HTERT RPE-1 (cell line): Measurements from ENCODE around the gene DLGAP1.

Experiments used
- in situ Hi-C: fragments of 300-500 bp; cut with MboI; formaldehyde crosslinking; loops from 4 replicates; pipeline ENCODE4 v1.14.3; 2020; ENCODE audit warnings: low sequenced_read_pairs

Gene DLGAP1

GRCh38 chr18:3794537-3795348, 660.4 kb downstream of the DLGAP1 start:
- in situ Hi-C loops, result no loop called here

GRCh38 chr18:3793545-3793944, 661.6 kb downstream of the DLGAP1 start:
- in situ Hi-C loops, result no loop called here

DNA sequence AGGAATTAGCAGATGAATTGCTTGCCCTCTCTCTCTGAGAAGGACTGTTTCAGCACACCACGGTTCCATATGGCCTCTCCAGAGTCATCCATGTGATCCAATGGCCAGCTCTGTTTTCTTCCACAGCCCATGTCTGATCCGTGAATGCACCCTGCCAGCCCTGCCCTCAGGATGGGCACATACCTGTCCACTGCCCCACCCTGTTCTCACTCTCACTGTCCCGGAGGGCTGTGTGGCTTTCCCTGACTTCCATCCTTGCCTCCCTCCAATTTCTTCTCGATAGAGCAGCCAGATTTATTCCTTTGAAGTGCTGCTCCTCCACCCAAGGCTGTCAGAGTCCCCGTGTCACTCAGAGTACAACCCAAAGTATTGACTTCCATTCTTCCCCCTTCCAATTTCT, 662.0 kb downstream of the DLGAP1 start:
- in situ Hi-C loops, result no loop called here

DNA sequence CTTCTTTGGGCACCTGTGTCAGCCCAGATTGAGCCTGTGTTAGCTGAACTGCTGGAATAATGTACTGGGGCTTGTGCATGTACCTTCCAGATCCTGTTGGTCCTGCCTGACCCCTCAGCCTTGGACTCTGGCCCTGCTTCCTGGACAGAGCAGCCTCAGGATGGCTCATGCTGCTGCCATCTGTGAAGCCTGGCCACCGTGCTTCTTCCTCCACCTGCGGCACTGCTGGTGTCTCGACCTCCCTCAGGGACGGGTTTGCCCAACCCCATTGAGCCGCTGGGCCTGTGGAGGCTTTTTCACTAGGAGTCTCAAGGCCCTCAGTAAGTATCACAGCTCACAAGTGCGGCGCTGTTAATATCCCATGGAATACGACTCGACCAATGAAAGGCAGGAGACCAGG, 662.4 kb downstream of the DLGAP1 start:
- in situ Hi-C loops, result no loop called here

DNA sequence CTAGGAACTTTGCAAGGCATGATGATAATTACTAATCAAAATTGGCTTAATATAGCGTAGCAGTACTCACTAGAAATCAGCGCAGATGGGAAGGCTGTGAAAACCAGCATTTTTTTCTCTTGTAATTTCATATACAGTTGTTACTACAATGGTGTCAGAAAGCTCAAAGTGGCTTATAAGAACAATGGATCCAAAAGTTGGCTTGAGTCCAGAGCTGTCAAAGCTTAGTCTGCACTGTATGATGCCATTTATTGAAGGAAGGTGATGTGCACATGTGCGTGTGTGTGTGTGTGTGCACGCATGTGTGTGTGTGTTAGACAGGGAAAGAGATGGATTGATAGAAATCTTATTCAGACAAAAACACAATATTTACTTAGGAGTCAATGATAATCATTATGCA, 663.9 kb downstream of the DLGAP1 start:
- in situ Hi-C loops, result no loop called here

- in situ Hi-C loops, result no loop called here
Observed at GRCh38 chr18:3790703-3791102, 664.4 kb downstream of the DLGAP1 start.

- in situ Hi-C loops, result no loop called here
Observed at GRCh38 chr18:3789525-3789924, 665.6 kb downstream of the DLGAP1 start.

- in situ Hi-C loops, result no loop called here
Observed at GRCh38 chr18:3784949-3785348, 670.2 kb downstream of the DLGAP1 start.

DNA sequence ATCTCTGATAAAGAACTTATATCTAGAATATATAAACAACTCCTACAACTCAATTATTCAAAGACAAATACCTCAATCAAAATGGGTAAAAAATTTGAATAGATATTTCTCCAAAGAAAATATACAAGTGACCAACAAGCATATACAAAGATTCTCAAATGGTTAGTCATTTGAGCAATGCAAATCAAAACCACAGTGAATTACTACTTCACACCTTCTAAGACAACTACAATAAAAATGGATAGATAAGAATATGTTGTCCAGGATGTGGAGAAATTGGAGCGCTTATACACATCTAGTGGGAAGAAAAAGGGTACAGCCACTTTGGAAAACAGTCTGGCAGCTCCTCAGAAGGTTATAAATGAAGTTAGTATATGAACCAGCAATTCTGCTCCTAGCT, 672.2 kb downstream of the DLGAP1 start:
- in situ Hi-C loops, result no loop called here

DNA sequence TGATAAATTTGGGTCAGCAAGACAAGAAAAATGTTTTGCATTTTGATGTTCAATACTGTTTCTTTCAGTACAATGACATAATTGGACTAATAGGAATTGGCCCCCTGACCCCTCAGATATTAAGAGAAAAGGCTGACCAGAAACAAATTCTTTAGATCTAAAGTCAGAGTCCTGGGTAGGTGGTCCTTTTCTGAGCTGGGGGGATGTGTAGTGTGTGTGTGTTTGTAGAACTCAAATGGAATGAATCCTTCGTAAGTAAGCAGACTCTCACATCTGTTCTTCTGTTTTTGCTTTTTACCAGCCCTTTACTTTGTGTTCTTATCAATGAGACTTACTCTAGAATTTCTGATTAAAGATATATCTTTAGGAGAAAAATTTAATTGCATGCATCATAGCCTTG, 677.4 kb downstream of the DLGAP1 start:
- in situ Hi-C loops, result no loop called here

DNA sequence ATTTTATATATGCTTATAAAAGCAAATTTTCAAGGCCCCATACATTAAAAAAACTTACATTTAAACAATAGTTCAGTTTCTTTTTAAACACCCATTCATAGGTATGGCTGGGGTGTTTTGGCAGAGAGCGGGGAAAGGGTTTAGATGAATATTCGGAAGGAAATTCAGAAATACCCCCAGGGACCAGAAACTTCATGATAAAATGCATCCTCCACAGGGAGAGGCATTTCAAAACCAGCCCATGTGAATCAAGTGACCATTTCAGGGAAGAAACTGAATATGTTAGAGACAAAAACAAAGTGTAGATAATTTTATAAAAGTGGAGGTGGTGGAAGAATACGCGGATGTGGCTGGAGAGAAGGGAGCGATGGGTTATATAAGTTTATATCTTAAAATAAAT, 678.0 kb downstream of the DLGAP1 start:
- in situ Hi-C loops, result no loop called here

DNA sequence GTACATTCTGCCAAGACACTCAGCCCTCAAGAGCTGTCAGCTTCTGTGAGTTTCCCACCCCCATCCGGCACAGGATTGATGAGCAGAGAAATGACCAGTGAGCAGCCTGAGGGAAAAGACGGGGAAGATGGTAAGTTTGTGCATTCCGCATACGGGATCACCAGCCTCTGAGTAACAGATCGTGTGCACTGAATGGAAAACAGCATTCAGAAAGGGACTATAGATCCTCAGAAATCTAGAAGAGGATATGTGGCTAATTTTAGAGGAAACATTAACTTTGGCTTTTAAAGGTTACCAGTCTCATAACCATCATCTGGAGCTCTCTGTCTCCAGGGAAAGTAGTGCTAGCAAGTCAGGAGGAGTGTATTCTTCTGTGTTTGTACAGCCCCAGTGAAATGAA, 679.1 kb downstream of the DLGAP1 start:
- in situ Hi-C loops, result no loop called here

GRCh38 chr18:3773303-3773702, 681.8 kb downstream of the DLGAP1 start:
- in situ Hi-C loops, result no loop called here

DNA sequence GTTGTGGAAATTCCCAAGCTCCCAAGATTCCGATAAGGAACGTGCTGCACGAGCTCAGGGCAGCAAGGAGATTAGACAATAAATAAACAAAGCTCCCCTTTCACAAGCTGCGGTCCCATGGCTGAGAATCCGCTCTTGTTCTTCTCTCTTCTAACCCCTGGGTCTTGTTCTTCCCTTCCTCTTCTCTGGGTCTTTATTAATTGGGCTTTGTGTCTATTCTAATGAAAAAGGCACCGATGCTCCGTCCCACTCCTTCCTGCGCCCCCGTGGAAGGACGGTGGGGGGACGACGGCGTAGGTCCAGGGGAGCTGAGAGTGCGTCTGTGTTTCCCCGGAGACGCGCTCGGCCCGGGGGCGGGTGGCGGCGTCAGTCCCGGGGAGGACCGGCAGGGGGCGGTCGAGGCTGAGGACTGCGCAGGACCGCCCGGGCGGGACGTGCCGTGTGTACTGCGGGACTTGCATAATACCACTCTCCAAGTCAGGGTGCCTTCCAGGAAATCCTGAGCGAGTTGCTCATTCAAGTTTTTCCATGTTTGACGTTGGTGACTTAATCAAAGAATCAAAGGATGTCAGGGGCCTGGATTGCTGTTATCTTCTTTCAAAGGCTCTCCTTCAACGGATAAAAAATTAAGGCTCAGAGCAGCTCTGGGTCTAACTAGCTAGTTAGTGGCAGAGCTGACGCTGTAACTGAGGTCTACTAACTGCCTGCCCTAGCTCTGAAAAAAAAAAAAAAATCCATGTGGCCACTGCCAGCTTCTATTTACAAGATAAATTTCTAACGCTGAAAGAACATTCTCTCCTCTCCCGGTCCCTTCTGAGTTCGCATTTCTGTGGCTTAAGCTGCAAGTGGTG, 683.8 kb downstream of the DLGAP1 start:
- in situ Hi-C loops, result no loop called here

- in situ Hi-C loops, result no loop called here
Observed at GRCh38 chr18:3761266-3761665, 693.8 kb downstream of the DLGAP1 start.

- in situ Hi-C loops, result no loop called here
Observed at GRCh38 chr18:3760741-3761140, 694.4 kb downstream of the DLGAP1 start.

- in situ Hi-C loops, result no loop called here
Observed at GRCh38 chr18:3759099-3759498, 696.0 kb downstream of the DLGAP1 start.

DNA sequence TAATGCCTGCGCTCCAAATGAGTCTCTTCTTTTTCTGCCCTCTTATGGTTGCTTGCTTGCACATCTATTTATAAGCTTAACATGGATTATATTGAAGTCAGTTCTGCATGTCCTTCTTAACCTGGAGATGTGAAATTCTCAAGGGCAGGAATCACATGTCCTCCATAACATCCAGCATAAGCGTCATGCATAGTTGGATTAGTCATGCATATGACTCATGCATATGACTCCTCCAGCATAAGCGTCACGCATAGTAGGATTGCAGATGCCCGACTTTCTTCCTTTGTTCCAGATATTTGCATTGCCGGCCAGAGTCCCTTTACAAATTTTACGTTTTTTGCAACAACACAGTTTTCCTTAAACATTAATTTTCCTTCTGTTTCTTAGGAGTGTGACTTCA, 696.6 kb downstream of the DLGAP1 start:
- in situ Hi-C loops, result no loop called here

DNA sequence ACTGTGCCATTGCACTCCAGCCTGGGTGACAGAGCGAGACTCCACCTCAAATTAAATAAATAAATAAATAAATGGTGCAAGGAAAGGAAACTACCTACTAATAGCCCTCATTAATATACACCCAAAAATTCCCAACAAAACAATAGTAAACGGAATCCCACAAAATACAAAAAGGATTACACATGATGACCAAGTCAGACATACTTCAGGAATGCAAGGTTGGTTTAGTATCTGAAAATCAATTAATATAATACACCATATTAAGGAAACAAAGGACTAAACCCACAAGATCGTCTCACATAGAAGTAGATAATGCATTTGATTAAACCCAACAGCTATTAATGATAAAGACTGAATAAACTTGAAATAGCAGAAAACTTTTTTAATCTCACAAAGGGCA, 697.7 kb downstream of the DLGAP1 start:
- in situ Hi-C loops, result no loop called here

GRCh38 chr18:3753106-3753505, 702.0 kb downstream of the DLGAP1 start:
- in situ Hi-C loops, result no loop called here

DNA sequence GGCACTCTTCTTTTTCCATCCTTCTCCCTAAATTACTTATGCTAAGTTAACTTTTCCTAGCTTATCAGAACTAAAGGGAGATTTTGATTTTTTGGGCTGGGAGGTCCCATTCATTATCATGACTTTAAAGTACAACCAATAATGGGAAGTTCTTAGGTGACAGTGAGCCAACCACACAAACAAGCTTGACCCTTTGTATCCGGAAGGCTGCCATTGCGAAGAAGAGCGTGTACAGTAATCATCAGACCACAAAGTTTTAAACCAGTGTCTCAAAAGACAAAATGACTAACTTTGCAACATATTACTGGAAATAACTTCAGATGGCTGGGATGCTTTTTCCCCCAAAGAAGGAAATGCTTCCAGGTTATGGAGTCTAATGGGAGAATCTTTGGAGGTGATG, 707.0 kb downstream of the DLGAP1 start:
- in situ Hi-C loops, result no loop called here
